G401 (cell line): ENCODE results near the gene USP43. TPM values are rescaled to one million over a fixed set of nuclear protein-coding genes. Genes with fewer than 3 reads are reported as not detected.
"Not testable (repeated sequence)": the region's sequence is repeated elsewhere in the genome, so short reads cannot be mapped to it uniquely, and the experiment has no call there.

Experiments used
- DNase-seq: peaks from one replicate; pipeline ENCODE4 v3.0.0-alpha.2; 2015; ENCODE audit warnings: low spot score
- in situ Hi-C: cut with HindIII; loops from 2 replicates; pipeline ENCODE4 v1.10.0; 2016; ENCODE audit warnings: low sequenced_read_pairs, mixed read lengths
- total RNA-seq: library from RNA; depleted of rRNA; stranded (reverse); fragments of >200 nt; shearing (Covaris generic); gene quantifications from 2 replicates; pipeline ENCODE4 v1.2.3, GENCODE V29; 2014

USP43 gene
- total RNA-seq, 1 experiment from 2014 or later, result 3.0 TPM

DNA sequence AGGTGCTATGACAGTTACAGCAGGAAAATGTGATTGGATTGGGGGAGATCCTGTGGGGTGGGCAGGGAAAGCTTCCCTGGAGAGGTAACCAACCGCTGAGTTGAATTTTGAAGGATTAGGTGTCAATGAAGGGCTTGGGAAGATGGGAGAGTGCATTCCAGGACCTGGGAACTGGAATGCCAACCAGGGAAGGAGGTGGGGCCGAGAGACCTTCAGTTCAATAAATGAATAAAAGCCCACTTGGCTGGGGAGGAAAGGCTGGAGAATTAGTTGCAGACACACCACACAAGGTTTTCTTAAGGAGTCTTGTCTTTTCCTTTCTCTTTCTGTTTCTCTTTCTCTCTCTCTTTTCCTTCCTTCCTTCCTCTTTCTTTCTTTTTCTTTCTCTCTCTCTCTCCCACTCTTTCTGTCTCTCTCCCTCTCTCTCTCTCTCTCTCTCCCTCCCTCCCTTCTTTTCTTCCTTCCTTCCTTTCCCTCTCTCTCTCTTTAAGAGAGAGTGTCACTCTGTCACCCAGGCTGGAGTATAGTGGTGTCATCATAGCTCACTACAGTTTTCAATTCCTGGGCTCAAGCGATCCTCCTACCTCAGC, 3.3 kb downstream of the USP43 start:
- DNase-seq, result no peak

DNA sequence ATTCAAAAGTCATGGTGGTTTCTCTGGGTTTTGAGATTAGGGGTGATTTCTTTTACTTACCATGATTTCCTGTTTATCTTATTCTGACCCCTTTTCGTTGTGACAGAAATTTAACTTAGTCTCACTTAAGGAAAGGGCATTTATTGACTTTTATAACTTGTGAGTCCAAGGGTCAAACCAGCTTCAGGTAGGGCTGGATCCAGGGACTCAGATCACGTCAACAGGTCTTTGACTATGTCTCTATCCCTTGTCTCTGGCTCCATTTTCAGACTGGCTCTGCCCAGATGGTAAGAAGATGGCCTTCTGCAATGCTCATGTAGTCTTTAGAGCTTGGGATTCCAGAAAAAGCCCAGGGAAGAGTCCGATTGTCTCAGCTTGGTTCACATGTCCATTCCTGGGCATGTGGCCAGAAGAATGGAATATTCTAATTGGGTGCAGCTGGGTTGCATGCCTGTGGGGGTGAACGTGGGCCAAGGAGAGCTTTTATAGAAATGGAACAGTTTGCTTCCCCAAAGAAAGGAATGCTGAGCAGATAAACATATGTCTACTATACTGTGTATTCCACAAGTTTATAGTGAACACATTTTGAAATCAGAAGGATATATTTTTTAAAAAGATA, 13.4 kb downstream of the USP43 start:
- DNase-seq, result peak; percentile 17
- in situ Hi-C loops, result no loop called here

More for the DNA sequence above, 3.3 kb downstream of the USP43 start:
- in situ Hi-C loops, result no loop called here

DNA sequence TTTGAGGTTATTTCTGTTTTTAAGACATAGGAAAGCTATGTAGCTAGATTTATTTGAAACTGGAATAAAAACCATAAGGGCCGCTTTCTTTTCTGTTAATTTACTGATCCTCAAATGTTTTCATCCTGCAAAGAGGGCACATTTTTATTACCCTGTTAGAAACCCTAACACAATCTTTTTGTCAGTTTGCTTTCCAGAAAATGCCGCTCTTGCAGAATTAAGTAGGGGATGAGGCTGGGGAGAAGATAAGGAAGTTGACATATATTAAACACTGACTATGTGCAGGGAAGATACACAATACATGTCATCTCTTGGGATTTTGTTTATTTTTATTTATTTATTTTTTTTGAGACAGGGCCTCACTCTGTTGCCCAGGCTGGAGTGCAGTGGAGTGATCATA, 15.7 kb downstream of the USP43 start:
- in situ Hi-C loops, result no loop called here
- no peak for DNase-seq

DNA sequence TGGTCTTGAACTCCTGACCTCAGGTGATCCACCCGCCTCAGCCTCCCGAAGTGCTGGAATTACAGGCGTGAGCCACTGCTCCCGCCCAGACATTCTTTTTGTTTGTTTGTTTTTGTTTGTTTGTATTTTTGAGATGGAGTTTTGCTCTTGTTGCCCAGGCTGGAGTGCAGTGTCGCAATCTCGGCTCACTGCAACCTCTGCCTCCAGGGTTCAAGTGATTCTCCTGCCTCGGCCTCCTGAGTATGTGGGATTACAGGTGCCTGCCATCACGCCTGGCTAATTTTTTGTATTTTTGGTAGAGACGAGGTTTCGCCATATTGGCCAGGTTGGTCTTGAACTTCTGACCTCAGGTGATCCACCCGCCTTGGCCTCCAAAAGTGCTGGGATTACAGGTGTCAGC, 18.2 kb downstream of the USP43 start:
- DNase-seq, in situ Hi-C loops: not testable (repeated sequence)

DNA sequence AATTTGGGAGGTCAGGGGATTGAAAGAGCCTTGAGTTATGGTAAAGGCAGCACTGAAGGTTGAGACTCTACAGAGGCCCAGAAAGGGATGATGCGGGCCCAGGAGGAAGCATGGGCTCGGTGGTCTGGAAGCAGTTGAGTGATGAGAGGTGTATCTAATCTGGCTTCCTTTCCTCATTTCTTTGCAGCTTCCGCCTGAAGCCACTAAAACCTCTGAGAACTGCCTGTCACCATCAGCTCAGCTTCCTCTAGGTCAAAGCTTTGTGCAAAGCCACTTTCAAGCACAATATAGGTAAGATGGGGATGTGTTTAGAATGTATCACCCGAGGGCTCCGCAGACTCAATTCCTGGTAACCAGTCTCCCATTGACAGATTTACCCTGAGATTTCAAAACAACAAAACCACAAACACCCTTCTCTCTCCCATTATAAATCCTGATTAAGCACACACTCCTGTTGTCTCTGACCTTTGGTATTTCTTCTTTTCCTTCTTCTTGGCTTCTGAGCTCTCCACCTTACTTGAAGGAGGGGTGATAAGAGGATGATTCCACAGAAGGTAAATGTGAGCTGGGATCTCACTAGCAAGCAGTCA, 21.2 kb downstream of the USP43 start:
- no peak for DNase-seq
- in situ Hi-C loops, result loop anchor here (5.0 kb wide), 1 partner anchor 56 kb away; no protein-coding TSS in a partner anchor

DNA sequence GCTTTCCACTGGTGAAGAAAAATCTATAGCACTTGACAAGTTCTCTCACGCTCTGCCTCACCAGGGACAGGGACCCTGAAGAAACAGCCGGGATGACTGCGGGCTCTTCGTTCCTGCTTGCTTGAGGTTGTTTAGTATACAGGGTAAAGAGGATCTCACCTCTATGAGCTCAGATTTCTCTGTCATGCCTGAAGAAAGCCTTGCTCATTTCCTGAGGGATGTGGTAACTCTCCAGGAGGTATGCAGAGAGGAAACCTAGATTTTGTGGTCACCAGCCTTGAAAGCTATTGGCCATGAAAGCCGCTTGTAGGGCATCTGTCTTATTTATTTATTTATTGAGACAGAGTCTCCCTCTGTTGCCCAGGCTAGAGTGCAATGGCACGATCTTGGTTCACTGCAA, 23.2 kb downstream of the USP43 start:
- in situ Hi-C loops, result loop anchor here (5.0 kb wide), 1 partner anchor 54 kb away; no protein-coding TSS in a partner anchor
- no peak for DNase-seq

DNA sequence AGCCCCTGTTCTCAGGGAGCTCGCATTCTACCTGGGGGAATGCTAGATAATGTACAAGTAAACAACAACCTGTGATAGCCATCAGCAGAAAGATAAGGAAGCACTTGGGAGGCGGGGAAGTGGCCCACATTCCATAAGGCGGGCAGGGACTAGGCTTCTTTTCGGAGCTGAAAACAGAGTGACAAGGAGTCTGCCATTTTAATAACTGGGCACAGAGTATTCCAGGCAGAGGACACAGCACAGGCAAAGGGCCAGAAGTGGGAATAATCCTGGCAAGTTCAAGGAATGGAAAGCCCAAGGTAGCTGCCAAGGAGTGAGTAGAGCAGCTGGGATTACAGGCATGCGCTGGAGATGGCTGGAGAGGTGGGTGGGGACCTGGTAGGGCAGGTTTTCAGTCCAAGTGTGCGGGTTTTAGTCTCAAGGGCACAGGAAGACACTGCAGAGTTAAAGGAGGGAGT, 24.3 kb downstream of the USP43 start:
- DNase-seq, result no peak
- in situ Hi-C loops, result loop anchor here (5.0 kb wide), 1 partner anchor 53 kb away; no protein-coding TSS in a partner anchor

DNA sequence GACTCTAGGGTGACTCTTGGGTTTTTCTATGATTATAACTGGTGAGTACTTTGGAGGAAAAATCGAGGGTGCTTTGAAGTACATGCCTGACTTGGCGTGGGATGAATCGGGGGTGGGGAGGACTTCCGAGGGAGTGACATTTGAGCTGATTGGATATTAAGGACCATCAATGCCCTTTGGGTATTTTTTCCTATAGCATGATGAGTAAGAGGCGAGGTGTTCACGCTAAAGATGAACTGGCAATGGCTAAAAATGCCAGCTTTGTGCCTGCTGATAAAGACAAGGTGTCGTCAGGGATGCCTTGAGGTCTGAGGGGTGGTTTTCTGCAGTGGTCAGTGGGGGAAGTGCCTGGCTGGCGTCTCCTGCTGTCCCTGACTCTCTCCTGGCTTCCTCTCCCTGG, 25.3 kb downstream of the USP43 start:
- DNase-seq, result no peak
- in situ Hi-C loops, result no loop called here

DNA sequence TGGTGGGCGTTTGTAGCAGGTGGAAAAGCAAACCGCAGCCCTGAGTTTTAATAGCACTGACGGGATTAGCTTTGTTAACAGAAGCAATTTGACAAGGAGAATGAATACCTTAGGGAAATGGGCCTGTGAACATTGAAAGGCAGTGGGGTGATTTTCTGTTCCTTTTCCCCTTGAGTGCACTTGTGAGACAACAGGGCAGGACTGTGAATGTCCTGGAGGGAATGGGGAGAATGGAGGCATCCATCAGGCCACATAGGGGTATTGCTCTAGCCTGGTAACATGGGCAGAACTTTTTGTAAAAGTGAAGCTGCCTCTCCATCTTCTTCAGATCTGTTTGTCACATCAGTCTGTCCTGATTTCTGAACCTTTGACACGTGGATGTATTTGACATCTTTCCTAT, 26.2 kb downstream of the USP43 start:
- no peak for DNase-seq
- in situ Hi-C loops, result no loop called here

DNA sequence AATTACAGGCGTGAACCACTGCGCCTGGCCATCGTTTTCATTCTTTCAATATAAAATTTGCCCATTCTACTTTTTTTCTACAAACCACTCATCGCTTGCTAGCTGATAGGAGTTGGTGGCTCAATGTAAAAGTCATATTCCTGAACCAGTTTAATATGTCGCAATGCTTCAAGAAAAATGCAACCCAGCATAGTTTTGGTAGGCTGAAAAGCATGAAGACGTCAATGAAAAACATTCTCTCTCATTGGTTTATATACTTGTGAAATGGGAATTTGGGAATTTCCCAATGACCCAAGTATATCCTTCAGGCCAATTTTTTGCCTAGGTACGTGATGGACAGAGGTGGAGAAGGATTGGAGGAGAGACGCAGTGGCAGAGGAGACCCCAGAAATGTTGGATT, 26.9 kb downstream of the USP43 start:
- in situ Hi-C loops, result no loop called here
- DNase-seq, result no peak

DNA sequence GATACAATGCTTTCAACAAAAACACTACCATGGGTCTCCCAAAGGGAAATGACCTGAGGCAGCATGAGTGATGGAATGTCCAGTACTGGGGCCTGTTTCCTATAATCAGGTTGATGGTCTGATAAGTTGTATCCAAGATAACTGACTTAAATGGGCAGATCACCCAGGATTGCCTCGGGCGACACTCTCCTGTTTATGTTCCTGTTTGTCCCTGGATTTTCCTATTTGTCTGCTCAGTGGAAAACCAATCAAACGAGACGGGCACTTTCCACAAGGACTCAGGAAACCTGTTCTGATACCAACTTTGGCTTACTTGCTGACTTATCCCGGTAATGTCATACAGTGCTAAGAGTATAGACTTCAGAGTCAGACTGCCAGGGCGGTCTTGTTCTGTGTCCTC, 27.4 kb downstream of the USP43 start:
- no peak for DNase-seq
- in situ Hi-C loops, result no loop called here

DNA sequence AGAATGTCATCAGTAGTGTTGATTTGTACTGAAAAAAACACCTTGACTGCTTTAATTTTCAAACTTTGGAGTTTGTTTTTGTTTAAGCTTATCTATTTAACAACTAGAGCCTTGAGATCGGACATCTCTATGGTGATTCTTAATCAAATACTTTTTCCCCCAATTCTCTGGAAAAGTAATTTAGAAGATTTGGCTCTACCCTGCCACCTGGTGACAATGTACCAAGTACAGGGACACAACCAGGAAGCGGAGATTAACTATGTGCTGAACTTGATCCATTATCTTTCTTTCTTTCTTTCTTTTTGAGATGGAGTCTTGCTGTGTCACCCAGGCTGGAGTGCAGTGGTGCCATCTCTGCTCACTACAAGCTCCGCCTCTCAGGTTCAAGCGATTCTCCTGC, 30.8 kb downstream of the USP43 start:
- DNase-seq, result no peak

DNA sequence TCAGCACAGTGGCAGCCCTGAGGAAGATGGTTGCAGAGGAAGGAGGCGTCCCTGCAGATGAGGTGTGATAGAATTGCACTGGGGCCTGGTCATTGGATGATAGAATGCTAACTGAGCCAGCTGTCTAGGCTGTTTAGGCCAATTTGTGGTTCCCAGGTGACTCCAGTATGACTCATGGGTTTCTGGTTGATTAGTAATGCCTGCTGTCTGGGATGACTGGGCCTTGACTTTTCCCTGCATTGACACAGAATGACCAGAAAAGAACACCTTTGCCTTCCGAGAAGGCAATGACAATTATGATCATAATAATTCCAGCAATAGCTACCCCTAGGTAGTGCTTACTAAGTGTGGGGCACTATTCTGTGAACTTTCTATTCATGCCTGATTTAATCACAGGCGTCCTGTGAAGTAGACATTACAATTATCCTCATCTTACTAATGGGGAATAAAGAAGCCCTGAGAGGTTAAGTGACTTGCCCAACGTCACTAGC, 31.5 kb downstream of the USP43 start:
- DNase-seq, result no peak
- in situ Hi-C loops, result no loop called here

More for the DNA sequence above, 30.8 kb downstream of the USP43 start:
- in situ Hi-C loops, result no loop called here

DNA sequence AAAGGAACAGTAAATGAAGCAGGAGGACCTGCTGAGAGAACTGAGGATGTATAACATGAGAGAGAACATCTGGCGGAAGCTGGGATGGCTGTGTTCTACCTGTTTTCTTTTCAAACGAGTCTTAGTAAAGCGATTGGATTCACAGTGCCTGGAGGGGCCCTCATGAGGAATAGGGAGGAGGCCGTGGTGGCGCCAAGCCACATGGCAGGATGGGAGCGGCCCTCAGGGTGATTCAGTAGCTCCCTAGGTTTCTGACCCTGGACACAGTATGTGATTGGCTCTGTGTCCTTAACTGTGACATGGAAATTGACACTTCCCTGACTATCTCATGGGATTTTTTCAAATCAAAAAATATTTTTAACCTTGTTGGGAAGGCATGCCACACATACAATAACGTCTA, 32.1 kb downstream of the USP43 start:
- in situ Hi-C loops, result no loop called here
- DNase-seq, result no peak

DNA sequence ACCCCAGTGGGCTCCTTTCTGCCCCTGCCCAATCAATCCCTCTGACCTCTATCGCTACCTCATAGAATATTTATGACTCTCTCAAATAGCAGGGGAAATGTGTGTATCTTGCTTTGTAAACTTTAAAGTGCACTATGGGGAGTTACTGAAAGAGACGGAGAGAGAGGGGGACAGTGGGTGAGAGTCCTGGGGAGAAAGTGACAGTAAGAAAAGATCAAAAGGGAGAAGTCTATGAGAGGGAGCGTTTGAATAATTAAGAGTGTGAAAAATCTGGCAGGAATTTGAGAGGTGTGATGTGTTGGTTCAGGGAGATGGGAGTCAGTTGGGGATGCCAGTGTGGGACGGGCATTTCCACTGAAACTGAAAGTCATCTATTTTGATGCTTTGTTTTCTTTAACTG, 32.6 kb downstream of the USP43 start:
- in situ Hi-C loops, result no loop called here
- DNase-seq, result no peak

DNA sequence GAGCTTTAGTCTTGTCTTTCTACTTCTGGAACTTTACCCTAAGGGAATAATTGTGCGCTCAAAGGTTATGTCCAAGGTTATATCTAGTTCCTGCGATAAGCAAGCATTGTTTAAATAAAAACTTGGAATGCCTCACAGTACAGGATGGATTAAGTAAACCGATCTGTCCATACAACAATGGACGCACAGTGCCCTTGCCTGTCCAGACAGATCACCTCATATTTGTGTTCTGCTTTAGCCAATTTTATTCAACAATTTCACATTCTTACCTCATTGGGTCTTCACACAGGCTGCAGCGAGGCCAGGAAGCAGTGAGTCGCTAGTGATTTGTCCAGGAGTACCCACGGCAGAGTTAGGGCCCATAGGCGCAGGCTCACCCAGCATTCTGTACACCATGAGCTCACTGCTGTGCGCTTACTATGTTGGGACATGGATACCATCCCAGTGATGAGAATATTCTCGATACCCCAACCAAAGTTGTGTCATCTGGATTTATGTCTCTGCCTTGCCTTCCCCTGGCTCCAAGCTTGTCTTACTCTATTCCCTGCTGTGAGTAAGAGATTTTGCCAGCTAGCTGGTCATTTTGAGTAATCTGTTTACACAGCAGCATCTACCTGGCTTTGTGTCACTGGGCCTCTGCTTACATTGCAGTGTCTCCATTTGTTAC, 39.8 kb downstream of the USP43 start:
- DNase-seq, result no peak
- in situ Hi-C loops, result no loop called here

DNA sequence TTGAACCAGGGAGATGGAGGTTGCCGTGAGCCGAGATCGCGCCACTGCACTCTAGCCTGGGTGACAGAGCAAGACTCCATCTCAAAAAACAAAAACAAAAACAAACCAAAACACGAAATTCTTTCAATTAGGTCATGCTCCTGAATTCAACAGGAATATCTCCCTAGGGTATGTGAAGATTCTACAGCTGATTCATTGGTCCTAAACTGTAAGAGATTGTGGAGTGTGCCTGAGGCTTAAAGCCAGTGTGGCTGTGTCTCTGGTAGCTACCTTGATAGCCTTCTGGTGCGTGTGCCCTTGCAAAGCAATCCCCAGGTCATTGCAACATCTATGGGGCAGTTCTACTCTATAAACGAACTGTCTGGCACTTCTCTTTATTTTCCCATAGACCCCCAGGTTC, 48.4 kb downstream of the USP43 start:
- in situ Hi-C loops, result no loop called here
- DNase-seq, result no peak

DNA sequence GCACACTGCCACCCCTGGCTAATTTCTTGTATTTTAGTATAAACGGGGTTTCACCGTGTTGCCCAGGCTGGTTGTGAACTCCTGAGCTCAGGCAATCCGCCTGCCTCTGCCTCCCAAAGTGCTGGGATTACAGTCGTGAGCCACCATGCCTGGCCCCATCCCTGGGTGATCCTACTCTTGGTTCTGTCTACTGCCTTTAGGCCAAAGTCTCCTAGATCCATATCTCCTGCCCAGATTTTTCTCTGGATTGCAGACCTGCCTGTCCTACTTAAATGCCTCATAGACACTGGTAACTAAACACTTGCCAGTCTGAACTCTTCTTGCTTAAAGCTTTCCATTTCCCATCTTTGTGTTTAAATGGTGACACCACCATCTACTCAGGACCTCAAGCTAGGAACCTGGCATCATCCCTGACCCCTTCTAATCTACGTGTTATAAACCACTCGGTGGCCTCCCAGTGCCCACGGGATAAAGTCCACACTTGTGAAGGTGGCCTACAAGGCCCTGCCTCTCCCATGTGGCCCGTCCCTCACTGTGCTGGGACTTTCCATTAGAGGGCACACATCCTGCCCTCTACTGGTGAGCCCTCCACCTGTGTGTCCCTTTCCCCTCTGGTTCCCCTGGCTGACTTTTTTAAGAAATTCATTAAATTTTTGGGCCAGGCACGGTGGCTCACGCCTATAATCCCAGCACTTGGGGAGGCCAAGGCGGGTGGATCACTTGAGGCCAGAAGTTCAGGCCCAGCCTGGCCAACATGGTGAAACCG, 51.1 kb downstream of the USP43 start:
- DNase-seq, result no peak
- in situ Hi-C loops, result no loop called here

DNA sequence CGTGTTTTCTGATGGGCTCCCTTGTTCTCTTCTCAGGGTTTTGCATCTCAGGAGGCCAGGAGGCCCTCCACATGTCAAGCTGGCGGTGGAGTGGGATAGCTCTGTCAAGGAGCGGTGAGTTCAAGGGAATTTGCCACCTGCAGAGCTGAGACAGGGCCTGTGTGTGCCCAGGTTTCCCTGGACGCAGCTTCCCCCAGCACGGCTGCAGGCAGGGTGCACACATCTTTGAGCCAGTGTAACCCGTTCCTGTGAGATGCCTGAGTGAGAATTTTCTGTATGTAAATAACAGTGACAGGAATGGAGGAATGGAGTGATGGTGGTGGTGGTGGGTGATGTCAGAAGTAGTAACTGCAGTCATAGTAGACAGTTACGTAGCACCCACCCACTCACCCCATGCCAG, 54.8 kb downstream of the USP43 start:
- DNase-seq, result no peak
- in situ Hi-C loops, result no loop called here
